Right kidney (tissue), 1 donor: Measurements from ENCODE around the gene KCNJ4.
A peak's percentile ranks its signal among the peaks of the same experiment; 100 is the strongest.
"Not testable (repeated sequence)": the region's sequence is repeated elsewhere in the genome, so short reads cannot be mapped to it uniquely, and the experiment has no call there.

Experiments
- DNase-seq: peaks from one replicate; pipeline ENCODE4 v3.0.0-alpha.2; 2016

KCNJ4 gene

DNA sequence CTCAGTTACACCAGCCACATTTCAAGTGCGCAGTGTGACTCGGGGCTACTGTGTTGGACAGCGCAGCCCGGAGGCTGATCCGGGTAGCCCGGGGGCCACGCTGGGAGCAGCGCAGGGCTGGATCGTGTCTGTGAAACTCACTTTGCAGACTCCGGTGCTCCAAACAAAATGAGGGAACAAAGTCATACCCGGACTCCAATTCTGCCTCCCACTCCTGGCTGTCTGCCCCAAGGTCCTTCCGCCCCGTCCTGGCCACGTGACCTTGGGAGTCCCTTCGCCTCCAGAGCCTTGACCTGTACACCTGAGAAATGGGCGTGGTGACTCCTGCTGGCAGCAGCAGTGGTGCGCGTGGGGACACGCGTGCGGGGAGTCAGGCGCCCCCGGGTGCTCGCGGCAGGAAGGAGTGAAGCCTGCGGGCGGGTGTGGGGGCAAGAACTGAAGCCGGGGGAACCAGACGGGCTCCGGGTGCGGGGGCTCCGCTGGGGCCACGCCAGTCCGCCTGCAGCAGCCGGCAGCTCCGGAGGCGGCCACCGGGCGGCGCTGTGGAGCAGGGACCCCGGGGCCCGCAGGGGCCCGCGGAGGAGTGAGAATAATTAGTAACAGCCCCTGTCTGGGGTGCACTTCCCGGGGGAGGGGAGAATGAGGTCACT is 42.4 kb downstream of the KCNJ4 start:
- peak; percentile 32 for DNase-seq

DNA sequence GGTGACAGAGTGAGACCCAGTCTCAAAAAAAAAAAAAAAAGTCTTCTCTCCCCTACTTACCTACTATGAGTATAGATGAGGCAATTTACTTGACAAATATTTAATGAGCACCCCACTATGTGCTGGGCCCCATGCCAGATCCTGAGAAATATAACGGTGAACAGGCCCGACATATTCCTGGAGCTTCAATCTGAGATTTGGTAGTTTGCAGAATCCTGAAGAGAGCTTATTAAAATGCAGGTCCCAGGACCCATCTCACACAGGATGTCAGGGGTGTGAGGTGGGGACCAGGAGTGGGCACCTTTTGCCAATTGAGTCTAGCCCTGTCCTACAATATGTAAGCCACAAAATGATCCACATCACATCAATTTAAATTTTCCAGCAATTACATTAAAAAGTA is 44.0 kb downstream of the KCNJ4 start:
- no peak for DNase-seq

DNA sequence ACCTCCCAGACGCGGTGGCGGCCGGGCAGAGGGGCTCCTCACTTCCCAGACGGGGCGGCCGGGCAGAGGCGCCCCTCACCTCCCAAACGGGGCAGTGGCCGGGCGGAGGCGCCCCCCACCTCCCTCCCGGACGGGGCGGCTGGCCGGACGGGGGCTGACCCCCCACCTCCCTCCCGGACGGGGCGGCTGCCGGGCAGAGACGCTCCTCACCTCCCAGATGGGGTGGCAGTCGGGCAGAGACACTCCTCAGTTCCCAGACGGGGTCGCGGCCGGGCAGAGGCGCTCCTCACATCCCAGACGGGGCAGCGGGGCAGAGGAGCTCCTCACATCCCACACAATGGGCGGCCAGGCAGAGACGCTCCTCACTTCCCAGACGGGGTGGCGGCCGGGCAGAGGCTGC is 45.1 kb downstream of the KCNJ4 start:
- DNase-seq, result not testable (repeated sequence)

DNA sequence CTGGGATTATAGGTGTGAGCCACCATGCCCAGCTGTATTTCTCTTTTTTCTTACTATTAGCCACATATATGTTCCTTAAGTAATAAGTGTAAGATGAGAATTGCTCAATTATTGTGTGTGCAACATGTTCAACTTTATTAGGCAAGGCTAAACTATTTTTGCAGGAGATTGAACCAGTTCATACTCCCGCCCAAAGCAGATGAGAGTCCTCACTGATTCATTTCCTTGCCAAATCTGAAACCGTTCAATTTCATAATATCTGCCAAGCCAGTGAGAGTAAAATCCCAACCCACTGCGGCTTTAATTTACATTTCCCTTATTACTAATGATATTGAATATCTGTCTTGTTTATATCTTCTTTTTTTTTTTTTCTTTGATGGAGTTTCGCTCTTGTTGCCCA is 48.4 kb downstream of the KCNJ4 start:
- DNase-seq, result no peak

DNA sequence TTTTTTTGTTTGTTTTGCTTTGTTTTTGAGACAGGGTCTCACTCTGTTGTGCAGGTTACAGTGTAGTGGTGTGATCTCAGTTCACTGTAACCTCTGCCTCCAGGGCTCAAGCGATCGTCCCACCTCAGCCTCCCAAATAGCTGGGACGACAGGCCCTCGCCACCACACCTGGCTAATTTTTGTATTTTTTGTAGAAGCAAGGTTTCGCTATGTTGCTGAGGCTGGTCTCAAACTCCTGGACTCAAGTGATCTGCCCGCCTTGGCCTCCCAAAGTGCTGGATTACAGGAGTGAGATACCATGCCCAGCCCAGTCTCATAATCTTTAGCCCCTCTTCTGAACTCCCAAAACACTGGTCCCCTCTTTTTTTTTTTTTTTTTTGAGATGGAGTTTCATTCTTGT is 50.6 kb downstream of the KCNJ4 start:
- no peak for DNase-seq

DNA sequence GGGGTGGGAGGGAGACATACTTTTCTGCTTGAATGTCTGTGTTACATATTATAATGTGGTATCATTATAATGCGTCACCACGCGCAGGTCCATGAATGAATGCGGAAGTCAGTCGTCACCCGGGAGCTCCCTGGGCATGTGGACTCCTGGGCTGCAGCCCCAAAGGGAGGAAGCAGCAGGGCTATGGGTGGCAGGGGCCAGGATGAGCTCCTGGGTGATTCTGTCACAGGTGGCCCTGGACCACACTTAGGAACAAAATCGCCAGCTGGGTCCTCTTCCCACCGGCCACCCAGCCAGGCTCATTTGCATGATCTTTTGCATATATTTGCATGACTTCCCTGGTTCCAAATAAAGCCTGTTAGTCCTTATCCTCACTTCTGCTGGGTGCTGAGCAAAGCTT is 51.2 kb downstream of the KCNJ4 start:
- DNase-seq, result no peak

DNA sequence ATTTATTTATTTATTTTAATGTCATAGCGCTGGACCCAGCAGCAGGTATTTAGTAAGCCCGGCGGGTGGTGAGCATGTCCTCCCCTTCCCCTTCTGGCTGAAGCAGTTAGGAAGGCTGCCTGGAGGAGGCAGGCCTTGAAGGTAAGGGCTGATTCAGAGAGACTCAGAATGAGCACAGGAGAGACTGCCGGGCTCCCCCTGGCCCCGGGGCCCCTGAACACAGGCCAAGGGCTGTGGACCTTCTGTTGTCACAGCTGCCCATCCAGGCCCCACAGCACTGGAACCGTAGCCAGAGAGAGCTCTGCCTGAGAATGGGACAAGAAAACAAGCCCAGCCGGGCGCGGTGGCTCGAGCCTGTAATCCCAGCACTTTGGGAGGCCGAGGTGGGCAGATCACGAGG is 52.8 kb downstream of the KCNJ4 start:
- DNase-seq, result no peak

DNA sequence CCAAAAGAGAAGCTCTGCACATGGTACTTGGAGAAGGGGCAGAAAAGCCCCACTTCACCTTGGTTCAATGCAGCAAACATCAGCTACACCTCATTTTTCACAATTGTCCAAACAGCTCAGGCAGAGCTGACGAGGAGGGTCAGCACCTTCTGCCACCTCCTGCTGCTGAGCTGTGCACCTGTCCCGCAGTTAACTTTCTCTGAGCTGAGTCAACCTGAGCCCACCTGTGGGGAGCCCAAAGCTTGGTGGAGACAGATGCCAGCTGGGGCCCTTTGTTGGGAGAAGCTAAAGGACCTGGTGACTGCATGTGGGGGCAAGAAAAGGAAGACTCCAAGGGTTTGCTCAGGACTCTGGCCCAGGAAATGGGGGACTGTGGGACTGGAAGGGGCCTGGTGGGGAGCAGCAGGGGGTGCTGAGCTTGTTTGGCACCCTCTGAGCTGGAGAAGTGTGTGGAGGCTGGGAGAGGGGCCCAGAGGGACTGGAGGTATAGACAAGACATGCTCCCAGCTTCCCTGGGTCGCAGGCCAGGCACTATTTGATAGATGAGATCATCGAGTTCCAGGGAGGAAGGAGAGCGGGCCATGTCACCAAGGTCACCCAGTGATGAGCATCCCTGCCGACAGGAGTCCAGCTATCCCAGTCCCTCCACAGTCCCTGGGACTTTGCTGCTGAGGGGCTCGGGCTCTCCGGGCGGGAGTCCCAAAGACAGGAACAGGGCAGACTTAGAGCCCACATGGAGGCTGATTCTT is 53.5 kb downstream of the KCNJ4 start:
- DNase-seq, result no peak

DNA sequence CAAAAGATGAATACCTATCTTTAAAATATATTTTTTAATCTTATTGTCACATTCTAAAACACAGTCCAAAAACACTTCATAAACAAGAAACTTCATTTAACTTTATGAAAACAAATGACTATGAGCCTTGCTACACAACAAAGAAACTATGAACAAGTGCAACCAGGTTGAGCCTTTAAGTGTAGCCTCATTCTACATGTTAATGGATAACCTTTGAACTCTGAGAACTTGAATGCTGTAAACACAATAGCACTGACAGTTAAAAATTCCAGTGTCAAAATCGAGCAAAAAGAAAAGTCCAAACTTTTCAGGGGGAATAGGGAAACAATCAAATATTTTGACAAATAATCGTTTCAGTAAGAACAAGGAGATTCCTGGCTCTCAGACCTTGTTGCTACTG is 54.7 kb downstream of the KCNJ4 start:
- DNase-seq, result not testable (repeated sequence)

DNA sequence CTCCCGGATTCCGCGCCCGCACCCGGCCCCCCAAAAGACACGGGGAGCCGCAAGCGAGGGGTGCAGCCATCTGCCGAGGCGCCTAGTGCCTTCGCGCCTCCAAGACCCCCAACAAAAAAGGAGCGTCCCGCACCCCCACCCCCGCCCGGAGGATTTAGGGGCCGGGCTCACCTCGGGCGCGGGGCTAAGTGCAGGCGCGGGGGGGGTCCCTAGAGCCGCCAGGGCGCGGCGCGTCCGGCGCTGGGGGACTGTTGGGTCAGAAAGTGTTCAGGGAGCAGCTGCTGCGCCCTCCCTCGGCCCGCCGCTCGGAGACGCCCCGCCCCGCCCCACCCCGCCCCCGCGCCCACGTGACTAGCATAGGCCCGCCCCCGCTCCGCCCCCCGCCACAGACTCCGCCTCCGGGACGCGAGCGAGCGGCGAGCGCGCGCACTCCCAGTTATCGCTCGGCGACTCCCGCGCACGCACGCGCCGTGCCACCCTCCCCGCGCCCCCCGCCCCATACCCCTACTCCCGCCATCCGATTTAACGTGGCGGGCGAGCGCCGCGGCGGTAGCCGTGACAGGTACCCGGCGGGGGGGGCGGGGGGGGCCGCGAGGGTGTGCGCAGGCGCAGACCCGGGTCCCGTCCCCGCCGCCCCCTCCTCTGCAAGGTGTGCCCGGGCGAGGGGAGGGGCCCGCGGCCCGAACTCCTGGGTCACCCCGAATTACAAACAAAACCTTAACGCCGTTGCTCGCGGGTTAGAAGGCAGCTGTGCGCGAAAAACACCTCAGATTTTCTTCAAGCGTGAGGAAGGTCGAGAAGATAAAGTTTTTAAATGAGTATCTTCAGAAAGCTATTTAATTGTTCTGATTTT is 56.2 kb downstream of the KCNJ4 start:
- DNase-seq, result peak; percentile 73

DNA sequence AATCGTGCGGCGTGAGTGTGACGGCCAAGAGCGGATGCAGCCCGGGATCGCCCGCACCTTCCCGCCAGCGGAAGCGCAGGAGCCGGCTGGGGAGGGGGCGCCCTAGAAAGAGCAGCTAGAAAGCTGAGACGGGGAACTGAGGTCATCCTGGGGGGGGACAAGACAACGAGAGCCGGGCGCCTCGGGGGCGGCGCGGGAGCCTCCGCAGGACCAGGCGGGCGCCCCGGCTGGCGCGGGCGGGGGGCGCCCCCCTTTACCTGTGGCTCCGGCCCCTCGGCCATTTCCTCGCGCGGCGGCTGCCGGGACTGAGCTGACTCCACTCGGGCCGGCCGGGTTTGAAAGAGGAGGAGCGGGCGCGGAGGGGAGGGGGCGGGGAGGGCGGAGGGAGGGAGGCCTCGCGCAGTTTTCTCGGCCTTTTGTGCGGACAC is 56.8 kb downstream of the KCNJ4 start:
- DNase-seq, result not testable (repeated sequence)

DNA sequence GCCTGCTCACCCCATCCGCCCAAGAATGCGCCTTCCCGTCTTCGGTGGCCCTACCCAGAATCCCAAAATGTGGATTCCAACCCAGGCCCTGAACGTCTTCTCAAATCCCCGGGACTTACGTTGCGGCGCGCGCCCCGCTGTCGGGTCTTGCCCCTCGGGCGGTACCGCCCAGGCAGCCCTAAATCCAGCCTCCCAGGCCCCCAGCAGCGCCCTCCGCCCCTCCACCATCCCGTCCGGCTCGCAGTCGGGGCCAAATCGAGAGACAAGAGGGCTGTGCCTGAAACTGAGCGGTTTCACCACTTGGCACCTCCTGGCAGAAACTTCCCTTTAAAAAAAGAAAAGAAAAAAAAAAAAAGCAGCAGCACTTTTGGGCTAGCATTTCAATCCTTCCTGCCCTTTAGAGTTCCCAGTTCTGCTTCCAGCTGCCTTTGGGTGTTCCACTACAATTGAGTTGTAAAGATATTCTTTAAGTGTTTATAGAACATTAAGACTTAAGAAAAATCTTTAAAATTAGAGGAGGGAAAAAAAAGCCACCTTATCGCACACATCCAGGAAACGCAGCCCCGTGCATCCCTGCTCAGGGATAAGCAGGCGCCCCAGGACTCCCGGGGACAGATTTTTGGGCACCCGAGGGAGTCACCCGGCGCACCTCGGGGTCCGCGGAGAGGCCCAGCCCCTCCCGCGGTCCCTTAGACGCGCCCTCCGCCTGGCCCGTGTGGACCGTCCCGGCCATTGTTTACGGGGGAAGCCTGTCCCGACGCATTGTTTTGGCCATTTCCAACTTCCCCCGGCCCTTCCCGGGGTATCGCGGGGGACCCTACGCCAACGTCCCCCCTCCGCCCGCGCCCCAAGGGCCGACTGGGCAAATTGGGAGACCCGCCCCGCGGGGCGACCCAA is 57.6 kb downstream of the KCNJ4 start:
- peak; percentile 61 for DNase-seq

DNA sequence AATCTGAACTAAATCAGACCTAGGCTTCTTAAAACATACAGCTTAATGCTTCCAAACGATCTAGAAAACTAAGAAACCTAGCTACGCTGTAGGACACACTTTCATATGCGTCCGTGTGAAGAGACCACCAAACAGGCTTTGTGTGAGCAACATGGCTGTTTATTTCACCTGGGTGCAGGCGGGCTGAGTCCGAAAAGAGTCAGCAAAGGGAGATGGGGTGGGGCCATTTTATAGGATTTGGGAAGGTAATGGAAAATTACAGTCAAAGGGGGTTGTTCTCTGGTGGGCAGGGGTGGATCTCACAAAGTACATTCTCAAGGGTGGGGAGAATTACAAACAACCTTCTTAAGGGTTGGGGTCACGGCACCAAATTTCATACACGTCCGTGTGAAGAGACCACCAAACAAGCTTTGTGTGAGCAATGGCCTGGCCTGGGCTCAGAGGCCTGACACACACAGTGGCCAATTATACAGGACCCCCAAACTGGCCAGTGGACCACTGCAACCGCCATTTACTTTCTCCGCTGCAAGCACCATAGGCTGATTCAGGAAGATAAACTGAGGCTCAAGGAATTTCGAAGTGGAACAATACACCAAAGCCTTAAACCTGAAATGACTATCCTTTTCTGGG is 58.4 kb downstream of the KCNJ4 start:
- not testable (repeated sequence) for DNase-seq

DNA sequence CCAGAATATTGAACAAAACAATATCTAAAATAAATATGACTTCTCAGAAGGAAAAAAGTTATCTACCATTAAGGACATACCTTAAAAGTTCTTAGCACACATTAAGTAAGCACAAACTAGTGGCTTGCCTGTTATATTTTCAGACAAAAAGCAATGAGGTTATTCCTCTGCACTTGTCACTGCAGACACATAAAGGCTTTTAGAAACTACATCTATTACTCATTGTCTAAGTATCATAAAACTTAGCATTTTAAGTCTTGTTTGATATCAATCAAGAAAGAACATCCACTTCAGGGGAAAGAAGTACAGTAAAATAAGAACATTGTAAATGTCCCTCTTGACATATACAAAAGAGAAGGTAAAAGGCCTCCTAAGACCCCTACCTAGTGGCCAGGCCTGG is 59.1 kb downstream of the KCNJ4 start:
- not testable (repeated sequence) for DNase-seq

DNA sequence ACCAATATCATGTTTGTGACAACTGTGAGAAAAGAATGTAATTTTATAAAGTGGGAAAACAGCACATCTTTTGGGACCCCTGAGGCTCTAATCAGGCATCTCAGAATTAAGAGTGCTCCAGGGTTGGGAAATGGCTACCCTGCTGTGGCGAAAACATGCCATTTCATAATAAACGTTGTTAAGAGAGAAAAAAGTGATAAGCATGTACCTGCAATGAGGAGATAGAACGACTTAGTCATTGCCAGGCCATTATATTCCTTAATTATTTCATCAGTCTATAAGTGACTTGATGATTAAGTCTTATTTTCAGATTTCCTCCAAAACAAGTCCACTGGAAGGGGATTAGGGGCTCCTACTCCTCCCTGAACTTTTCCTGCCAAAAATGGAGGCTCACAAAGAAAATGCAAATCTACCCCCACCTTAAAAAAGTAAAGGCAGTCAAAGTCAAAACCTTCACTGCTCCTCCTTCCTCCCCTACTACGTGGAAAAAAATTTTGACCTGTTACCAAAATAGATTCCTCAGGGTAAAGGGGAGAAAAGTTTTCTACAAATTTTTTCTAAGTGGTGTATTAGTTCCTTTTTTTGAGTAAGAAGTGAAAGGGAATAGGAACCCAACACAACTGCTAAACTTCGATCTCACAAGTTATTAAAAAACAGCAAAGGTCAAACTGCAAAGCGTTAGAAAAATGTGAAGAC is 59.9 kb downstream of the KCNJ4 start:
- not testable (repeated sequence) for DNase-seq

DNA sequence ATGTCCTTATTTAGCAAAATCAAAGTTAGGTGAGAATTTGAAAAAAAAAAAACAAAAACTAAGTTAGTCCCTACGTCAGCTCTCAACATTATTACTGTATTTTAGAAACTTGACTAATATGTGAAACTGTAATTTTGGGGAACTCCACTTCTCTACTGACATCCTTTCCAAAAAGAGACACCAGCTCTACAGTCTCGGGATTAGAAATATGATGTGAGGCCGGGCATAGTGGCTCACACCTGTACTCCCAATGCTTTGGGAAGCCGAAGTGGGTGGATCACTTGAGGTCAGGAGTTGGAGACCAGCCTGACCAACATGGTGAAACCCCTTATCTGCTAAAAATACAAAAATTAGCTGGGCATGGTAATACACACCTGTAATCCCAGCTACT is 65.6 kb downstream of the KCNJ4 start:
- DNase-seq, result not testable (repeated sequence)

DNA sequence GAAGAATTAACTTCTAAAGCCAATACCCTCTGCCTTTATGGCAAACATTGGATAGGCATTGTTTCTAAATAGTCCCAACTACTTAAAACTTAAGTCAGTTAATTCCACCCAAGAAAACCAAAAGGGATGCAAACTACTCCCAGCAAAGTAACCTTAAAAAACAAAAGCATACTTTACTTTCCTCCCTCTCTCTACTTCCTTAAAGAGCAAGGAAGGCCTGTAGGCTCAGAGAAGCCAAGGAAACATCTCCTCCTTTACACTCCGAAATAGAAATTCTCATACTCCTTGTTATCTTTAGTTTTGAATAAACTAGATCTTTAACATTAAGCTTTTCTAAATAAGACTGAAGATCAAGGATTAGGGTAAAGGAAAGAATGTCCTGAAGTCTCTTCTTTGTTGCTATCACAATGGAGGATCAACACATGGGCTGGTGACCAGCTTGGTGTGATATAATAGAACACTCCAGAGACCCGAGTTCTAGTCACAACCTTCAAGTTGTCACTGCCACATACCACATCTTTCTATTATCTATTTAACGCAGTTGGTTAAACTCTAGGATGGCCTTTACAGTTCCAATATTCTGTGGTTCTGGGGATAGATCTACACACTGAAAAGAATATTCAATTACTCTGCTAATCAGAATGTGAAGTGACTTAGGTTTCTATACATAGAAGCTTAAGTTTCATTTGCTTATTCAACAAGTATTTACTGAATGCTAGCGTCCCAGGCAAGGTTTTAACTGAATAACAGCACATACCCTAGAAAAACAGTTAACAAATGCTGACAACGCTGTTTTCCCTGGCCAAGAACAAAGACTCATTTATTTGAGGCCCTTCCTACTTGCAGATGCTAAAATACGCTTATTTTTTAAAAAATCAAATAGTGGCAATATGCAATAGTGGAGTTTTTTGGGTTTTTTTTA is 66.2 kb downstream of the KCNJ4 start:
- not testable (repeated sequence) for DNase-seq

DNA sequence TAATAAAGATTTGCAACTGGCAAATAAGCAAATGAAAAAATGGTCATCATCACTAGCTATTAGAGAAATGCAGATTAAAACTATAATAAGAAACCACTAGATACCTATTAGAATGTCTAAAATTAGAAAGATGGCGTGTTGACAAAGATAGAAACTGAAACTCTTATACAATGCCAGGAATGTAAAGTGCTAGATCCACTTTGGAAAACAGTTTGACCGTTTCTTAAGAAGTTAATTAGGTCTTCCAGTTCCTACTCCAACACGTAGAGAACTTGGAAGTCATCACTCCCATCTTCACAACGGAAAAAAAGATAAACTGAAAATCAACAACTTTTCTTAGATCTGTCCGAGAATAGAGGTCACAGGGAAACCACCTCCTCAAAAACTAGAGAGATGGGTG is 68.1 kb downstream of the KCNJ4 start:
- DNase-seq, result not testable (repeated sequence)

DNA sequence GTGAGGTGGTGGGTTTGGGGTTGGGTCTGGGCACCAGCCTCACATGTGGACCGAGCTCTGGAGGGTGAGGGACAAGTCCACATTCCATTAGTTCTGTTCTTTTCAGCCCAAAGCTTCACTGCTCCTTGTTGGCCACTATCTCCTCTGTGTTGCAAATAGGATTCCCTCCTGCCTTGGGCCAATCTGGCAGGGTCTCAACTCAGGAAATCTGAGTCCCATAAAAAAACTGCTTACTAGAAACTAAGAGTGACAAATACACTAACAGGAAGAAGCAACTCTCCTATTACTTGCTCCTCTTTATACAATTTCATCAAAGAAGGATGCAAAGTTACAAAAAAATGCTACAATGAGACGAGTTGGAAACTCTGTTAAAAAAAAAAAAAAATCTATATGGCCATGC is 71.6 kb downstream of the KCNJ4 start:
- no peak for DNase-seq

DNA sequence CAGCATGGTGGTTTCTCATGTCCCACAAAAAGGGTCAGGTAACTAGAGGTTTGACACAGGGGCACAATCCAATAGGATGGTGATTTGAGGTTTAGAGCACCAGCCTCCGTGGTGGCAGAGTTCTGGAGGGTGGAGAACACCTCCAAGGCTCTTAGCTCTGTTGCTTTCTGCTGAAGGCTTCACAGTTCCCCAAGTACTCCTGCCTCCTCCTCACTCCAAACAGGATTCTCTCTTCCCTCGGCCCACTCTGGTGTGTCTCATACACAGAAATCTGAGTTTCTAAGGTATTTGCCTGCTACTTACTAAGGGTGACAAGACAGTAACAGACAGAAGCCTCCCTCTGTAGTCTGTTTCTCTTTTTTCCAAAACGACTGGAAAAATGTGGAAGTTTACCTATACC is 73.6 kb downstream of the KCNJ4 start:
- not testable (repeated sequence) for DNase-seq
